Hematopoietic multipotent progenitor cell treated with erythropoietin and hydrocortisone succinate and interleukin-3 and kit ligand, for 17 days (in vitro differentiated cells): ENCODE measurements around the gene PPID.
"Not testable (repeated sequence)": the region's sequence is repeated elsewhere in the genome, so short reads cannot be mapped to it uniquely, and the experiment has no call there.

Experiments
- DNase-seq: peaks from one replicate; pipeline ENCODE4 v3.0.0-alpha.2; 2015; ENCODE audit warnings: low spot score

The PPID gene

DNA sequence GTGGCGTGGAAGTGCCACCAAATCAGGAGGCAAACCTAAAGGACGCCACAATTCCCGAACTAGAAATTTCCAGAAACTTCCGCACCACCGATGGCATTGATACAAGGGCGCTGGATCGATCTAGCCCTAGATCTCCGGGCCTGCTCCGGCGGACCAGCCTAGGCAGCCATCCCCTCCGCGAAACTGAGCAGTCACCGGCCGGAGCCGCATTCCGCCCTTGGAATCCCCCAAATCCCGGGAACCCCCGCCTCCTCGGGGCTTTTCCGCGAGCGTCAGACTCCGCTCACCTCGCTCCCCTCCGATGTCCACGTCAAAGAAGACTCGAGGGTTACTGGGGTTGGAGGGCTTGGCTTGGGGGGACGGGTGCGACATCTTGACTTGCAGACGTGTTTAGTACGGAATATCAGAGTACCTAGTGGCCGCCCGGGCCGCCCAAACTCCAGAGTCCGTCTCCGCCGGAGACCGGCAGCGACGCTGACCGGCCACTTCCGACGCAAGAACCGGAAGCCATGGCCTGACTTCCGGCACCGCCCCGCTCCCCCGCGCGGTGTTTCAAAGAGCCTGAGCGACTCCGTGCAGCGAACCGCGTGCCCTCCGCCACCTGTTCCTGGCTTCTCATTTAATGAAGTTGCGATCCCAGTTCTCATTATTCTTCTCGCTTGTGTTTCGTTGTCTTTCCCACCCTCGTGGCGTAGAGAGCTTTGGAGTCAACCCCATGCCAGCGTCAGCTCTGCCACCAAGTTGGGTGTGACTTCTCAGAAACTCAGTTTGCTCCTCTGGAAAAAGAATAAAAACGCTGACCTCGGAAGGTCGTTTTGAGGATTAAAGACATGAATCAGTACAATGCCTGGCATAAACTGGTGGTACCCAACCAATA, at the start of gene PPID:
TSS of gene PPID (minus strand) at position 480 of the 877 bp plus-strand sequence. CDS start at position 372, 108 bp downstream.
- DNase-seq: peak; percentile 85

DNA sequence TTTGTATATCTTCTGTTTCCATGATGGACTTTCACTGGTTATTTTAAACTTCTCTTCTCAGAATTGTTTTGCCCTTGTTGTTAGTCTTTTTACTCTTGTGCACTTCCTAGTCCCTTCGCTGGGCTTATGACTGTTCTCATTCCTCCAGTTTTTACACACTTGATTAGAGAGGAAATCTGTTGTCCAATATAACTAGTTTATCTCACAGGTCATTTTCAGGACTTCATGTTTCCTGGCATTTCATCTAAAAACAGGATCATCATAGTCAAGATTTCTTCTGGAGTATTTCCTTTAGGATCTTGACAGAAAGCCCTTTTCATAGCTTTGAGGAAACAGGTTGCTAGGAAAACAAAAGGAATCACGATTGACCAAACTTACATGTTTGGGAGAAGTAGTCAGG, 48.6 kb upstream of the PPID start:
- DNase-seq: no peak

DNA sequence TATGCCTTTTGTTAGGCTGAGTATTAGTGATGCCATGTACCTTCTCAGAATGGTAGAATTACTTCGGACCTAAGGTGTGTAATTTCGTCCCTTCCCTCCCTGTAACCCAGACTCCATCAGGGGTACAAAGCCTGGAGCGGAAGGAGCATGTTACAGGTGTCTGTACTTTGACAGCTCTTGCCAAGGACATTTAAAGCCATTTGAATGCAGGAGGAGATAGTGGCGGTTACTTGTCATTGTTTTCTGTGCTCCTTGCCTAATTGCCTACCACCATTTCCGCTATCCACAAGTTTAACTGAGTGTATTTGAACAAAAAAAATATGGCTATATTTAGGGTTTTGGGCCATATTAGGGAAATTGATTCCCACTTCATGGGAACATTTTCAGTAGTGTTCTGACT, 47.5 kb upstream of the PPID start:
- no peak for DNase-seq

DNA sequence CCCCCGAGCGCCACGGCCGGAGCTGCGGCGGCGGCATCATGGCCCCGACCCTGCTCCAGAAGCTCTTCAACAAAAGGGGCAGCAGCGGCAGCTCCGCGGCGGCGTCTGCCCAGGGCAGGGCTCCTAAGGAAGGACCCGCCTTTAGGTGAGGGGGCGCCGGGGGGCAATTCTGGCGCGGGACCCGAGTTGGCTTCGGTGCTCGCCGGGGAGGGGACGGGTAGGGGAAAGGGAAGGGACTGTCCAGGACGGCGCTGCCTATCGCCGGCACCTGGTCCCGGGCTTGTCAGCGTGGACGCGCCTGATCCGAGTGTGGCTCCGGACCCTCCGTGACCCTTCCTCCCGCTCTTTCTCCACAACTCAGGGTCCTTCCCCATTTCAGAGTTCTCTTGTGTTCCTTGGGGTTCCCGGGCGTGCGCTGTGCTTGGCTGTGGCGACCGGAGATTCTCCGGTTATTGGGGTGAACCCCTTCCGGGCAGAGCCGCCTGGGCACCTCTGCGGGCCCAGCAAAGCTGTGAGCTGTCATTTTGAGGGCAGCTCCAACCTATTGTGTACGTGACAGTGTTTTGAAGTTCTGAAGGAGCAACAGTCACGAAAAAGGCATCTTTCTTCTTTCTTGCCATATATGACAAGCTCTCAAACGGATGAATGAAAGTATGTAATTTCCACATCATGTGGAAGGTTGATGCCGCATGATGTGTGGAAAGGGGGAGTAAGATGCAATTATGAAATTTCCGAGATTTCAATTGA, 46.2 kb upstream of the PPID start:
- DNase-seq: peak; percentile 35

DNA sequence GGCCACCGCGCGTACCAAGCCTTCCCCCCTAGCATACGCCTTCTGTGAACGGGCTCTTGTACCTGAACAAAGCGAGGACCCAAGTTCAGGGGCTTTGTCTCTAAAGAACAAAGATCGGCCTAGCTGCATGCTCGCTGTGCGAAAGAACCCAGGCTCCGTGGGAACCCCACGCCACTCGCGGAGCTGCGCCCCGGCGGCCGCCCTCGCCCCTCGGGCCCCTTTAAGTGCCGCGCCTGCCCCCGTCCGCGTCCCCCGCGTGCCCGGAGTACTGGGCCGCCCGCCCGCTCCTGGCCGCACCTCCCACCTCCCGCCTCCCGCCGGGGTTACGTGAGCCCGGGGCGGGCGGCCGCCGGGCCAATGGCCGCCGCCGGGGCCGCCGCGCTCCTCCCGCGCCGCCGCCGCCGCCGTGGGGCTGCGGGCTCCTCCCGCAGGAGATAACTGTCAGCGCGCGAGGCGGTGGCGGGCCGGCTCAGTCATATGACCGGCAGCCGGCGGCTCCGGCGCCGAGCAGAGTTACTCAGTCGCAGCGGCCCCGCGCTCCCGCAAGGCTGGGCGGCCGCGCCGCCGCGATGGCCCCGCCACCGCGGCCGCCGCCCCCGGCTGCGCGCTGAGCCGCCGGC, 45.5 kb upstream of the PPID start, which contains the start of gene FNIP2:
TSS of gene FNIP2 (plus strand) at position 472 of the 620 bp plus-strand sequence. CDS start 187 bp downstream, outside the sequence.
- DNase-seq: peak; percentile 77

DNA sequence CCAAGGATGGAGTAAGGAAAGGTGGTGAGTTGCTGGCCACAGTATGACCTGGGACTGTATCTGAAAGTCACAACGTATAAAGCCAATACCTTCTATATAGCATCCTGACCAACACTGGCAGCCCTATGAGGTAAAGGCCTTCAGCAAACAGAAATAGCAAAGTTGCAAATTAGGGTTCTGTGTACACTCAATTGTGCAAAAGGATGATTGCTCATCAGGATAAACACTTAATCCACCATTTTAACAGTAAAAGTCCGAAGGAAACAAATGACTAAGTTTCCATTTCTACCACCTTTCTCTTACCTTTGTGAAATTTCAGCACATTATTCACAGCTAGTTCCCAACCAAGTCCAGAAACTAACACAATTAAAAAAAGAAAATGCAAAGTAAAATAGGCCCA, 44.3 kb upstream of the PPID start:
- no peak for DNase-seq

DNA sequence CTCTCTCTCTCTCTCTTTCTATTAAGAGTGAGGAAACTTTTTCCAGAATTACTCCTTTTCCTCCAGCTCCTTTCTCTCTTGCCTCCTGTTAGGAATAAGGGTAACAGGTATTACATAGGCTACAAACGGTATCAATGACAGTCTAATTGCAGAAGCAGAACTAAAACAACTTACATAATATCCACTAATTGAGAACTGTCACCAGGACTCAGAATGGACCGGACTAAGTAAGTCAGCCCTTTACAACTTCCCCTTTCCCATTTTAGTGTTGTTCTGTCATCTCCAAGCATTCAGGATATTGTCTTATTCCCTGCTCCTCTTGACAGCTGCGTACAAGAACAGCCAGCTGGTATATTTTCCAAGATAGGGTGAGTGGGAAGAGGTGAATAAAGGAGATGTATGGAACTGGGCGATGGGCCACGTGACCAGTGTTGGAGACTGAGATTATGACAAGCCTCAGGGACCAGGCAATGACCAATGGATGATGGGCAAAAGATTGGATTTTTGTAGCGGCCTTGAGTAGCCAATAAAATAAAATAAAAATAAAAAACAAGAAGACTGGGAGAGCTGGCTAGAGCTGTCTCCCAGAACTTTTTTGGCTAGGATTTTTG, 43.3 kb upstream of the PPID start:
- DNase-seq: no peak

DNA sequence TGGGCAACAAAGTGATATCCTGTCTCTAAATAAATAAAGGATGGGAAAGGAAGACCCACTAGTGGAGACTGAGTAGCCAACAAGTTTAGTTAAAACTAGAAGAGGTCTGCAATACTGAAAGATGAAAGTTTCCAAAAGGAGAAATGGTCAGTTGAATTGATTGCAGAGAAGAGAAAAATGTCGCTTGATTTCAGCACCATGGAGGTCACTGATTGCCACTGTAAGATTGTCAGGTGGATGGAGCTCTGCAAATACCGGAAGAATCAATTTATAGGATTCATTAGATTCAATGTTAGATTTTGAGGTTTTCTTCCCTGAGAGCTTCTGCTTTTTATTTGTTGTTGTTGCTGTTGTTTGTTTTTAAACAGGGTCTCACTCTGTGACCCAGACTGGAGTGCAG, 40.3 kb upstream of the PPID start:
- DNase-seq: no peak

DNA sequence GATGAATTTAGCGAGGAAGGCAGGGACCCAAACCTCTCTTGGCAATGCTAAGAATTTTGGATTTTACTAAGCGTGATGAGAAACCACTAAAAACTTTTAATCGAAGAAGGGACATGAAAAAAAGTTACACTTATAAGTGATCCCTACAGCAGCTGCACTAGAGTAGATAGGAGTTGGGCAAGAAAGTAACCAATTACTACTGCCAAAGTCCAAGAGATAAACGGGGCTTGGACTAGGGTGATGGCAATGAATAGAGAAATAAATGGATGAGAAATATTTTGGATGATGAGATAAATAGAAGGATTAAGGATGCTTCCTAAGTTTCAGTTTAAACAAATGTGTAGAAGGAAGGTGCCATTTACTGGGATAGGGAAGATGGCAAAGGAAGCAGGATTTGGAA, 39.4 kb upstream of the PPID start:
- no peak for DNase-seq

DNA sequence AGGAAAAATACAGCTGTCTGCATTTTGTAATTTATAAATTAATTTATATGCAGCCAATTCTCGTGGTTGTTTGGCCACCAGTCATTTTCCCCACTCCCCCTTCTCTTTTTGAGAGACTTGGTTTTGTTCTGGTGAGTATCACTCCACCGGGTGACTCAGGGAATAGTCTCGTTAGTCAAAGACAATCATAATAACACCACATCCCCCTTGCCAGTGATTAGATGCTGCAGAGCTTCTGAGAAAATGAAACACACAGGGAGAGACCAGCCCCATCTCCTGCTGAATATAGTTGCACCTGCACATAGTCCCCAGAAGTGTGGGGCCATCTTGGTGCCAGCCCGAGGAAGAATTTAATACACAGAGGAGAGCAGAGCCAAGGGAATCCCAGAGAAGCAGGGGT, 37.7 kb upstream of the PPID start:
- no peak for DNase-seq

DNA sequence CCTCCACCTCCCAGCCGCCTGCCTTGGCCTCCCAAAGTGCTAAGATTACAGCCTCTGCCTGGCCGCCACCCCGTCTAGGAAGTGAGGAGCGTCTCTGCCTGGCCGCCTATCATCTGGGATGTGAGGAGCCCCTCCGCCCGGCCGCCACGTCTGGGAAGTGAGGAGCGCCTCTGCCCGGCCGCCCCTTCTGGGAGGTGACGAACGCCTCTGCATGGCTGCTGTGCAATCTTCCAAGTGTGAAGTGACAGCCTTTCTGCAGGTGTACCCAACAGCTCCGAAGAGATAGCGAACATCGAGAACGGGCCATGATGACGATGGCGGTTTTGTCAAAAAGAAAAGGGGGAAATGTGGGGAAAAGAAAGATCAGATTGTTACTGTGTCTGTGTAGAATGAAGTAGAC, 36.3 kb upstream of the PPID start:
- not testable (repeated sequence) for DNase-seq

DNA sequence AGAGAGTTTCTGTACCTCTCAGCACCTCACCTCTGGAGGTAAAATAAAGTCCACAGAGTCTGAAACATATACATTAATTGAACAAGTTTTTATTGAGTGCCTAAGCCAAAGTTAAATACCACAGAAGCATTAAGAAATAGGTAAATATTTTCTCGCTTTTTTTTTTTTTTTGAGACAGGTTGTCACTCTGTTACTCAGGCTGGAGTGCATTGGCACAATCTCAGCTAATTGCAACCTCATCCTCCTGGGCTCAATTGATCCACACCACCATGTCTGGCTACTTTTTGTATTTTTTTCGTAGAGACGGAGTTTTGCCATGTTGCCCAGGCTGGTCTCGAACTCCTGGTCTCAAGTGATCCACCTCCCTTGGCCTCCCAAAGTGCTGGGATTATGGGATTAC, 35.5 kb upstream of the PPID start:
- DNase-seq: no peak

DNA sequence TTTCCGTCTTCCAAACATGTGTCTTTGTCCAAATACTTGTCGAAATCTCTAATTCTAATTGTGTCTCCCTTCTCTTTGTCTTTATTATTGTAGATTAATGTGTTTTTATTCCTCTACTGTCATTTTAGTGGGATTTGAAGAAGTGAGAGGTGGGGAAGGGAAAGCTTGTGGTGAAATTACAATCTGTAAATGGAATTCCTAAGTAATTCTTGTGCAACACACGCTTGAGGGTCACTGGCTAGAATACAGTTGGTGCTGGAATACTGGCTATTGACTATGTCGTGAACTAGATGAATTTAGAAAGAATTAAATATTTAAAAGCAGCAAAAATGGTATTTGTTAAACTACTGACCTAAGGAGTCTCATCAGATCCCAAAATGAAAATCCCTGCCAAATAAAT, 34.9 kb upstream of the PPID start:
- DNase-seq: no peak

DNA sequence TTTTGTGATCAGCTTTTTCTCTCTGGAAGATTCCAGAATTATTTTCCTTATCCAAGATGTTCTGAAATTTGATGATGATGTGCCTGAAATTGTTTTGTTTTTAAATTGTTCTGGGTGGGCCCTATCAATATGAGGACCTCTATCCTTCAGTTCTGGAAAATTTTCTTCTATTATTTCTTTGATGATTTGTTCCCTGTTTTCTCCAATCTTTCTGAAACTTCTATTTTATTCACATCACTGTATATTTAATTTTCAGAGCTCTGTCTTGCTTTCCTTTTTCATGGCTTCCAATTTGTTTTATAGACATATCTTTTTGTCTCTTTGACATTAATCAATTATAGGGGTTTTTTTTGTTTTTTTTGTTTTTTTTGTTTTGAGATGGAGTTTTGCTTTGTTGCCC, 33.4 kb upstream of the PPID start:
- DNase-seq: no peak

DNA sequence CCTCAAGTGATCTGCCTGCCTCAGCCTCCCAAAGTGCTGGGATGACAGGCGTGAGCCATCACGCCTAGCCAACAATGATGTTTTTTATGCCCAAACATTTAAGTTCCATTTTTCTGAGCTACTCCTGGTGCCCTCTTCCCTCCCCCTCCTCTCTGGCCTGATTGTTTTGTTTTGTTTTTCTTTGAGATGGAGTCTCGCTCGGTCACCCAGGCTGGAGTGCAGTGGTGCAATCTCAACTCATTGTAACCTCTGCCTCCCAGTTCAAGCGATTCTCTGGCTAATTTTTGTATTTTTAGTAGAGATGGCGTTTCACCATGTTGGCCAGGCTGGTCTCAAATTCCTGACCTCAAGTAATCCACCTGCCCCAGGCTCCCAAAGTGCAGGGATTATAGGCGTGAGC, 32.6 kb upstream of the PPID start:
- not testable (repeated sequence) for DNase-seq

DNA sequence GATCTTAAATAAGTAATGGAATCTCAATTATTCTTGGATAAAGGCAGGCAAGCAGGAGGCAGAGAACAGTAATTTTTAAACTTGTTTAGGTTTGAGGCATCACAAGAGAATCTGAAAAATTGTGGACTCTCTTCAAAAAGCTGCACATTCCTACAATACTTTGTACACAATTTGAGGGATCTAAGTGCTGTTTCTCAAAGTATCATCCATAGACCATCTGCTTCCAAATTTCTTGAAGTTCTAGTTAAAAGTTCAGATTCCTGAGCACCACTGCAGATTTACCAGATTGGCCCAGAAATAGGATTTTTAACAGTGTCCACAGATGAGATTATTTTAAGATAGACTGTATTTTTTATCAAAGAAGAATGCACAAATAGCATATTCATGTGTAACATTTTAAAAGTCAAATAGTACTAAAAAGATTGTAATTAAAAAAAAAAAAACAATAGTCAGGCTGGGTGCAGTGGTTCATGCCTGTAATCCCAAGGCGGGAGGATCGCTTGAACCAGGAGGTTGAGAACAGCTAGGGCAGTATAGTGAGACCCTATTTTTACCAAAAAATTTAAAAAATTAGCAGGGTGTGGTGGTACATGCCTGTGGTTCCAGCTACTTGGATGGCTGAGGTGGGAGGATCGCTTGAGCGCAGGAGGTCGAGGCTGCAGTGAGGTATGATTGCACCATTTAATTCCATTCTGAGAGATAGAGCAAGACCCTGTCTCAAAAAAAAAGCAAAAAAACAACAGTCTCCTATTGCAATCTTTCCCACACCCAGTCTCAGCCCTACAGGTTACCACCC, 31.4 kb upstream of the PPID start:
- no peak for DNase-seq

DNA sequence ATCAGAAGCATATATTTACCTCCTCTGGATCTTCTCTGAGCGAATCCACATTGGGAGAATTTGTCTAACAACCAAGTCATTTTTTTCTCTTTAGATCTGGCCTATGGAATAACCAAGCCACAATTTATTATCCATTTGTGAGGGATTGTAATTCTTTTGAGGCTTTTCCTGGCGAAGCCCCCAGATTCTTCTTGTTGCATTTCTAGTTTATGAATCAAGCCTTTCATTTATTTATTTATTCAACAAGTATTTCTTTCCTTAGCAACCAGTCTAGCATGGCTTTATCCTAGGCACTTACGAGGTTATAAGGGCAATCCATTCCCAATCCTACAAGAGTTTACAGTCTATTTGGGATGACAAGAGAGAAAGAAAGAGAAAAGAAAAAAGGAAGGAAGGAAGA, 27.2 kb upstream of the PPID start:
- no peak for DNase-seq

DNA sequence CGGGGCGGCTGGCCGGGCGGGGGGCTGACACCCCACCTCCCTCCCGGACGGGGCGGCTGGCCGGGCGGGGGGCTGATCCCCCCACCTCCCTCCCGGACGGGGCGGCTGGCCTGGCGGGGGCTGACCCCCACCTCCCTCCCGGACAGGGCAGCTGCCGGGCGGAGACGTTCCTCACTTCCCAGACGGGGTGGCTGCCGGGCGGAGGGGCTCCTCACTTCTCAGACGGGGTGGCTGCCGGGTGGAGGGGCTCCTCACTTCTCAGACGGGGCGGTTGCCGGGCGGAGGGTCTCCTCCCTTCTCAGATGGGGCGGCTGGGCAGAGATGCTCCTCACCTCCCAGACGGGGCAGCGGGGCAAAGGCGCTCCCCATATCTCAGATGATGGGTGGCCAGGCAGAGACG, 23.3 kb upstream of the PPID start:
- DNase-seq: not testable (repeated sequence)

DNA sequence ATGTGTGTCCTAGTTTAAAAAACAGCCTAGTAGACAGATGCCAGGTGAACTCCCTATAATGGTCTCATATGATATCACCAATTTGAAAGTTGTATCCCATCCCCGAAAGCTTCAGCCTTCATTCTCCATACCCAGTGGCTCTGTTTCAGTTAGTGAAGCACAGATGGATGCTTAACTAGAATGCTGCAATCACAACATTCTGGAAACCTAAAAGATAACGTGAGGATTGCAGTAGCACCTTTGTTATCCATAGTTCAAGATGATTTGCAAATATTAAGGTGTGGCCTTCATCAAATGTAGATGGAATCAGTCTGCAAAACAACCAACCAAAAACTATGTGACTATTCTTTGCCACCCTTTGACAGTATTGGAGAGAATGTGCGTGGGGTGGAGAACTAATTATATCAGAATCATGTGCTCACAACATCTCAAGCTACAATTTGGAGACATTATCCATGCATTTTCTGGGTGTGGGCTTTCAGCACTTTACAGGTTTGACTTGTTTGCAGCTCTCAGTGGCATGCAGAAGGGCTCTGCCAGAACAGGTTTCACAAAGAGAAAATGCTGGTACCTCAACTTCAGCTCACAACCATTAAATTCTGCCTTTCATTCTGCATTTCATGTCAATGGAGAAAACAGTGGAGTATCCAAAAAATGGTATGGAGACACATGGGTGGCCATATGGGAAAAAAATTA, 18.3 kb upstream of the PPID start:
- DNase-seq: no peak

DNA sequence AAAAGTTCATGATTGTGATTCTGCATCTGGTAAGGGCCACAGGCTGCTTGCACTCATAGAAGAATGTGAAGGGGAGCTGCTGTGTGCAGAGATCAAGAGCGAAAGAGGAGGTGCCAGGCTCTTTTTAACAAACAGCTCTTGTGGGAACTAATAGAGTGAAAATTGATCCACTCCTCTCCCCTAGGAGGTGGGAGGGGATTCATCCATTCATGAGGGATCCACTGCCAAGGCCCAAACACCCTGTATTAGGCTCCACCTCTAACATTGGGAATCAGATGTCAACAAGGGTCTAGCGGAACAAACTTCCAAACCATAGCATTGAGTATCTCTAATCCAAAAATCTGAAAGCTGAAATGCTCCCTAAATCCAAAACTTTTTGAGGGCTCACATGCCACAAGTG, 16.4 kb upstream of the PPID start:
- DNase-seq: no peak

DNA sequence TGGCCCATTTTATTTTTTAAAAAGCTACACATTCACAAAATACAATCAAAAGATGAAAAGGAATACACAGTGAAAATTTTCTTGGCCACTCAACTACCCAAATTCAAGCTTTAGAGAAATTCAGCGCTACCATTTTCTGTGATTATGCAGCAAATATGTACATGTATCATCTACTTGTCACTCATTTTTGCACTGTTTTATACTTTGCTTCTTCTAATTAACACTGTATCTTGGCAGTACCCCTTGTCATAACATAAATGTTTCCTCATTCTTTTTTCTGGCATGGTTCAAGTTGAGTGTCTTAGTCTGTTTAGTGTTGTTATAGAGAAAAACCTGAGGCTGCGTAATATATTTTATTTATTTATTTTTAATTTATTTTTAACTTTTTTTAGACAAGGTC, 15.7 kb upstream of the PPID start:
- no peak for DNase-seq
